ENCODE measurements around the gene KAT7. TPM values are rescaled to one million over a fixed set of nuclear protein-coding genes. Genes with fewer than 3 reads are reported as not detected.
"Not testable (repeated sequence)": the region's sequence is repeated elsewhere in the genome, so short reads cannot be mapped to it uniquely, and the experiment has no call there.

The KAT7 gene
- total RNA-seq, 4 donors from 2014 or later = 32.6 to 49.8 (median 45.2) TPM

DNA sequence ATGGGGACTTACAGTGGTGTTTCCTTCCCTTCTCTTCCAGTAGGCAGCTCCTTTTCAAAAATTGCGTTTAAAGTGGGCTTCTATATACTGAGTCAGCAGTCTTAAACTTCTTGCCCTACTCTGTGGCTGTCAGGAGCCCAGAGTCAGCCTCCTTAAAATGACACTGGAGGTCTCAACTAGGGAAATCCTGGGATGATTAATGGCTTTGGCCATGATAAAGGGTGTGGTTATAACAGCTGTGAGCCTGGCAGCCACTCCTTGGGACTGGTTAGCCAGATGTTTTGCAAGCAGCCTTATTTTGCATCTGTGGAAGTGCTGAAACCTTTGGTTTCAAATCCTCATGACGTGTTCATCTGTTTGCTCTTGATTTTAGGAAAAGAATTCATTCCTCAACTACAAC, 34.3 kb downstream of the KAT7 start:
- H3K36me3 ChIP-seq = peaks cover 1 to 80% of the 10 kb centered on the region in 2 donors
- intact Hi-C loops (cut with DNase I; ENCODE audit: low total_unique reads) (no loop called here), in situ Hi-C loops (cut with MboI; ENCODE audit: low sequenced_read_pairs in 4 of 4) (no loop called here)
- no peaks in the 10 kb centered on the region for H3K27me3 ChIP-seq
- no peak overlapping the region for H3K27ac ChIP-seq
- H3K9me3 ChIP-seq = no peaks in the 10 kb centered on the region
- TF ChIP-seq, protein P1, sequence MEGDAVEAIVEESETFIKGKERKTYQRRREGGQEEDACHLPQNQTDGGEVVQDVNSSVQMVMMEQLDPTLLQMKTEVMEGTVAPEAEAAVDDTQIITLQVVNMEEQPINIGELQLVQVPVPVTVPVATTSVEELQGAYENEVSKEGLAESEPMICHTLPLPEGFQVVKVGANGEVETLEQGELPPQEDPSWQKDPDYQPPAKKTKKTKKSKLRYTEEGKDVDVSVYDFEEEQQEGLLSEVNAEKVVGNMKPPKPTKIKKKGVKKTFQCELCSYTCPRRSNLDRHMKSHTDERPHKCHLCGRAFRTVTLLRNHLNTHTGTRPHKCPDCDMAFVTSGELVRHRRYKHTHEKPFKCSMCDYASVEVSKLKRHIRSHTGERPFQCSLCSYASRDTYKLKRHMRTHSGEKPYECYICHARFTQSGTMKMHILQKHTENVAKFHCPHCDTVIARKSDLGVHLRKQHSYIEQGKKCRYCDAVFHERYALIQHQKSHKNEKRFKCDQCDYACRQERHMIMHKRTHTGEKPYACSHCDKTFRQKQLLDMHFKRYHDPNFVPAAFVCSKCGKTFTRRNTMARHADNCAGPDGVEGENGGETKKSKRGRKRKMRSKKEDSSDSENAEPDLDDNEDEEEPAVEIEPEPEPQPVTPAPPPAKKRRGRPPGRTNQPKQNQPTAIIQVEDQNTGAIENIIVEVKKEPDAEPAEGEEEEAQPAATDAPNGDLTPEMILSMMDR (IDR thresholded peaks at IDR 0.05 in 4 of 5, conservative IDR thresholded peaks at IDR 0.05 in 1 of 5) = no peak
- no peak for TF ChIP-seq POLR2A (IDR thresholded peaks at IDR 0.05)
- DNase-seq (peak; percentile 21 to 61), ATAC-seq (peak; percentile 53 to 74)
- peaks cover 0 to 14% of the 10 kb centered on the region in 2 donors for H3K4me1 ChIP-seq
- no peak overlapping the region for H3K4me3 ChIP-seq

- no peak overlapping the region for H3K27ac ChIP-seq
- ATAC-seq = no peak
These were observed 35.1 kb downstream of the KAT7 start for GRCh38 chr17:49823614-49824013.

DNA sequence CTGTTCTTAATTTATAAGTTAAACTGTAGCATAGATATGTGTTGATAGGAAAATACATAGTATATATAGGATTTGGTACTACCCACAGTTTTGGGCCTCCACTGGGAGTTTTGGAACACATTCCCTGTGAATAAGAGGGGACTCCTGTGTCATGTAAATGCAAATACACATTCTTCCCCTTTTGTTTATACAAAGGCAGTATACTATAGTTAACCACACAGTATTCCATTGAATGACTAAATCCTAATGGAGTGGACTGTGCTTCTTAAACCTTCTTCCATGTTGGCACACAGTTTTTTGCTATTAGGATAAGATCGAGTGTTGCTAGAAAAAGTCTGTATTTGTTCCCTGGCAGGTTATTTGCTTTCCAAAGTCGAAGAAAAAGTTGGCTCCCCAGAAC, 37.2 kb downstream of the KAT7 start:
- Histone ChIP-seq H3K36me3 (peaks cover 0 to 70% of the 10 kb centered on the region in 2 donors), H3K27ac (no peak overlapping the region), H3K4me1 (peaks cover 18 to 38% of the 10 kb centered on the region in 2 donors), H3K4me3 (no peak overlapping the region), H3K9me3 (no peaks in the 10 kb centered on the region), H3K27me3 (no peaks in the 10 kb centered on the region)
- DNase-seq = no peak
- no peak for ATAC-seq
- in situ Hi-C loops (cut with MboI; ENCODE audit: low sequenced_read_pairs in 4 of 4) = no loop called here
- intact Hi-C loops (cut with DNase I; ENCODE audit: low total_unique reads) = no loop called here
- TF ChIP-seq, protein P1 (IDR thresholded peaks at IDR 0.05 in 4 of 5, conservative IDR thresholded peaks at IDR 0.05 in 1 of 5) = no peak
- TF ChIP-seq POLR2A (IDR thresholded peaks at IDR 0.05) = no peak

More at GRCh38 chr17:49823614-49824013, 35.1 kb downstream of the KAT7 start:
- no peak for DNase-seq
- H3K9me3 ChIP-seq = no peaks in the 10 kb centered on the region
- intact Hi-C loops (cut with DNase I; ENCODE audit: low total_unique reads) (no loop called here), in situ Hi-C loops (cut with MboI; ENCODE audit: low sequenced_read_pairs in 4 of 4) (no loop called here)
- TF ChIP-seq, protein P1 (IDR thresholded peaks at IDR 0.05 in 4 of 5, conservative IDR thresholded peaks at IDR 0.05 in 1 of 5) = no peak
- no peak for TF ChIP-seq POLR2A (IDR thresholded peaks at IDR 0.05)
- peaks cover 0 to 78% of the 10 kb centered on the region in 2 donors for H3K36me3 ChIP-seq
- peaks cover 7 to 22% of the 10 kb centered on the region in 2 donors for H3K4me1 ChIP-seq
- H3K27me3 ChIP-seq = no peaks in the 10 kb centered on the region
- no peak overlapping the region for H3K4me3 ChIP-seq

DNA sequence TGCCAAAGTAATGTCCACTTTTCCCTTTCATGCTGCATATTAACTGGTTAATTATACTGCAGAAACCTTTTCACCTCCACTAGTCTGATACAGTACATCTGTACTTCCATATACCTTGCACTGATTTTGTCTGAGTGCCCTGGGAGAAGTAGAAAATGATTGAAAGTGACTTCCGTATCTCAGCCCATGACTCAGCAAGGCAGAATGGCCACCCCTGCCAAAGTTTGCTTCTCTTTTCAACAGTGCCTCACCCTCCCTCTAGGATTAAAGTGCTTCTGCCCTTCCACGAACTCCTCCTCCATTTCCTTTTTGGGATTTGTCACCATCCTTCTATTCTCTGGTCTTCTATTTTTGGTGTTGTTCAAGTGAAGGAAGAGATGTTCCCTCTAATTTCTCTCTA, 39.8 kb downstream of the KAT7 start:
- H3K9me3 ChIP-seq; intact Hi-C loops (cut with DNase I; ENCODE audit: low total_unique reads); H3K4me3 ChIP-seq; H3K27me3 ChIP-seq; in situ Hi-C loops (cut with MboI; ENCODE audit: low sequenced_read_pairs in 4 of 4): not testable (repeated sequence)
- DNase-seq = peak; percentile 53 to 71
- Histone ChIP-seq H3K4me1 (peaks cover 18 to 31% of the 10 kb centered on the region in 2 donors), H3K36me3 (peaks cover 0 to 47% of the 10 kb centered on the region in 2 donors), H3K27ac (peak overlapping the region; percentile 56 to 78 (median 68))
- ATAC-seq = peak; percentile 86 to 93

GRCh38 chr17:49829026-49829425, 40.5 kb downstream of the KAT7 start:
- TF ChIP-seq, protein P1 (IDR thresholded peaks at IDR 0.05 in 4 of 5, conservative IDR thresholded peaks at IDR 0.05 in 1 of 5) = no peak
- no peak for TF ChIP-seq POLR2A (IDR thresholded peaks at IDR 0.05)
- H3K4me3 ChIP-seq = no peak overlapping the region
- no peaks in the 10 kb centered on the region for H3K27me3 ChIP-seq
- DNase-seq = no peak
- H3K4me1 ChIP-seq = peaks cover 18 to 36% of the 10 kb centered on the region in 2 donors
- H3K27ac ChIP-seq = peak overlapping the region; percentile 56 to 78 (median 68)
- no peaks in the 10 kb centered on the region for H3K9me3 ChIP-seq
- intact Hi-C loops (cut with DNase I; ENCODE audit: low total_unique reads) = no loop called here
- H3K36me3 ChIP-seq = peaks cover 0 to 40% of the 10 kb centered on the region in 2 donors
- ATAC-seq = peak in 1 of 2 donors; percentile 18
- in situ Hi-C loops (cut with MboI; ENCODE audit: low sequenced_read_pairs in 4 of 4) = no loop called here

Data from gastrocnemius medialis (tissue), 4 donors.